RCC 7860 (cell line): ENCODE results near the gene MARCHF9.

Experiments used
- DNase-seq: peaks from one replicate; pipeline ENCODE4 v3.0.0-alpha.2; 2015; ENCODE audit warnings: low spot score
- FAIRE-seq: peaks from 2 replicates; lab custom pipeline; 2012; peaks lifted over from hg19 to GRCh38; lab: Jason Lieb, UNC

MARCHF9 gene

DNA sequence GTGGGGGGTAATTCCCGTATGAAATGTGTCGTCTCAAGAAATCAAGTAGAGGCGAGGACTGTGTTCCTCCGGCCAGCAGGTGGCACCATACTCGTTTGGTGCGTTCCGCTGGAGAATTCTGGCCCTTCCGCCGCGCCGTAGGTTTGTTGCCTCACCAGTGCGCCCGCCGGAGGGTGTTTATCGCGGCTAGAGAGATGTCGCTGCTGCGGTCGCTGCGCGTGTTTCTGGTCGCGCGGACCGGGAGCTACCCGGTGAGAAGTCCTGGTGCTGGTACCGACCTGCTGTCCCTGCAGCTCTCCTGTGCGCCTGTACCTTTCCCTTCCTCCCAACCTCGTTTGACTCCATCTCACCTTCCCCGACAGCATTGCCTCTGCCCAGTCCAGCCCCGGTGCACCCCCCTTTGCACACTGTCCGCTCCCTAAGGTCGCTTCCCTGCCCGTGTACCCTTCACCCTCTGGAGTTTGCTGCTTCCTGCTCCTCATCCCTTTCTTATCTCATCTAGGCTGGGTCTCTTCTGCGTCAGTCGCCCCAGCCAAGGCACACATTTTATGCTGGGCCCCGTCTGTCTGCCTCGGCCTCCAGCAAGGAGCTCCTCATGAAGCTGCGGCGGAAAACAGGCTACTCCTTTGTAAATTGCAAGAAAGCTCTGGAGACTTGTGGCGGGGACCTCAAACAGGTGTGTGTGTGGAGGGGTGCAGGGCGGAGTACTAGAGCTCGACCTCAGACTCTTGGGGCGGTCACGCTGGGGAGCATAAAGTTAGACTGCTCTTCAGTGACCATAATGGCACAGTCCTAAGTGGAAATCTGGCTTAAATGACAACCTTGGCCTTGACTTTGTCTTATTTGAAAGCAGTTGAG lies 27.9 kb downstream of the MARCHF9 start, which contains the start of gene TSFM:
Gene TSFM, plus strand, starts transcription at position 180 of the 858 bp plus-strand sequence. Its CDS starts 15 bp downstream, at position 195.
- DNase-seq: peak; percentile 80
- FAIRE-seq: peak; percentile 20

- no peak for DNase-seq
- no peak for FAIRE-seq
These were observed 28.5 kb downstream of the MARCHF9 start for GRCh38 chr12:57783466-57783801.

DNA sequence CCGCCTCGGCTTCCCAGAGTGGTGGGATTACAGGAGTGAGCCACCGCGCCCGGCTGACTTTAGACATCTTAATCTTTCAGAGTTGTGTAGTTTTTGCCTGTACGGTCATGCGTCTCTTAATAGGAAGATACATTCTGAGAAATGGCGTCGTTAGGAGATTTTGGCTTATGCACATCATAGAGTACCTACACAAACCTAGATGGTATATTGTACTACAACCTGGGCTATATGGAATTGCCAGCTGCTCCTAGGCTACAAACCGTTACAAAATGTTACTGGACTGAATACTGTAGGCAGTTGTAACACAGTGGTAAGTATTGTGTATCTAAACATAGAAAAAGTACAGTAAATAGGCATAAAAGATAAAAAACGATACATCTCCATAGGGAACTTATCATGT lies 29.0 kb downstream of the MARCHF9 start:
- DNase-seq: no peak
- no peak for FAIRE-seq

- peak; percentile 46 for DNase-seq
- no peak for FAIRE-seq
These were observed 39.0 kb downstream of the MARCHF9 start for GRCh38 chr12:57793920-57794319.

DNA sequence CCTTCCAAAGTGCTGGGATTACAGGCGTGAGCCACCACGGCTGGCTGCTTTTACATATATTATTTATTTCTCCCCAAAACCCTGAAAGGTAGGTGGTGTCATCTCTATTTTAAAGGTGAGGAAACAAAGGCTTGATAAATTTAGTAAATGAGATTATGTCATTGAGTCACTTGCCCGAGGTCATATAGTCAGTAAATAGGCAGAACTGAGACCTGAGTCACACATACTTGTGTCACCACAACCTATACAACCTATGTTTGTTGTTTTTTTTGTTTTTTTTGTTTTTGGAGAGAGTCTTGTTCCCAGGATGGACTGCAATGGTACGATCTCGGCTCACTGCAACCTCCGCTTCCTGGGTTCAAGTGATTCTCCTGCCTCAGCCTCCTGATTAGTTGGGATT lies 40.5 kb downstream of the MARCHF9 start:
- no peak for FAIRE-seq

GRCh38 chr12:57796996-57797395 lies 42.1 kb downstream of the MARCHF9 start:
- DNase-seq (no peak), FAIRE-seq (no peak)

More for the DNA sequence above, 40.5 kb downstream of the MARCHF9 start:
- peak; percentile 8 for DNase-seq

DNA sequence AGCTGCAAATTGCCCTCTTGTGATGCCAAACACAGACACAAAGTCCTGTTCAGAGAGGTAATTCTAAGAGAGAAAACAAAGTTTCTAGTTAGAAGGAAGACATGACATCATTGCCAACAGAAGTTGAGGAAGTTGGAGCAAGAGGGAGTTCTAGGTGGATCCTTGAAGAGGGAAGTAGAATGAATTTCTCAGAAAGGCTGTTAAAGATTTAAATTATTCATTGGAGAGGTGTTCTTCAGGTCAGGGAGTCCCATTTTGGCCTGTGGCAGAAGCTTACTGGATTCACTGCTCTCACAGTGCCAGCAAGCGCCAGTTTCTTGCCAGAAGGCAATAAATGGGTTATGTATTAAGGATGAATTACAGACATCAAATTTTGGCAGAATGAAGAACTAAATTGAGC lies 43.0 kb downstream of the MARCHF9 start:
- no peak for DNase-seq
- no peak for FAIRE-seq

- DNase-seq (no peak), FAIRE-seq (no peak)
These were observed 46.1 kb downstream of the MARCHF9 start for GRCh38 chr12:57800965-57801364.

- FAIRE-seq (no peak), DNase-seq (no peak)
These were observed 47.7 kb downstream of the MARCHF9 start for GRCh38 chr12:57802607-57803006.

GRCh38 chr12:57803319-57803893 lies 48.5 kb downstream of the MARCHF9 start:
- FAIRE-seq (no peak), DNase-seq (peak; percentile 9)

GRCh38 chr12:57806677-57807076 lies 51.8 kb downstream of the MARCHF9 start:
- FAIRE-seq (no peak), DNase-seq (no peak)

- FAIRE-seq (no peak), DNase-seq (no peak)
These were observed 52.4 kb downstream of the MARCHF9 start for GRCh38 chr12:57807285-57807684.

- FAIRE-seq: no peak
These were observed 53.4 kb downstream of the MARCHF9 start for GRCh38 chr12:57808351-57808750.

DNA sequence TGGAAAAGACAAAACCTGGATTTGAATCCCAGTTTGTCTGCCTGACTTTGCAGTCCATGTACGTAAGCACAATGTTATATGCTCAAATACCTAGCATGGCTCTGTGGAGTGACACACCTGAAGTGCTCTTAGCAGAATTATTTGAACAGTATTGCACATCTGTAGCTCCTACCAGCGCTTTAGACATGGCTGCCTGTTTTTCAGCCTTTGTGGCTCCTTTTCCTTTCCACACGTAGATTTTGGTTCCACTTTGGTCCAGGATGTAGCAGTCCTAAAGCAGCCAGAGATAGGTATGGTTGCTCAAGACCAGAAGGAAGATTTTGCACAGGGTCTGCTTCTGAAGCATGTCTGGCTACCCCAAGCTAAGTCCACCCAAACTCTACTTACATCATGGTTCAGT lies 54.5 kb downstream of the MARCHF9 start:
- DNase-seq (no peak), FAIRE-seq (no peak)

More at GRCh38 chr12:57808351-57808750, 53.4 kb downstream of the MARCHF9 start:
- DNase-seq: no peak
